Measurements from ENCODE around the gene S100A8.
"Not testable (repeated sequence)": the region's sequence is repeated elsewhere in the genome, so short reads cannot be mapped to it uniquely, and the experiment has no call there.

The S100A8 gene

GRCh38 chr1:153418758-153419435 is 28.0 kb upstream of the S100A8 start:
- DNase-seq; in situ Hi-C loops (cut with MboI; ENCODE audit: low pct_unique_long_range_greater_than_20kb, low sequenced_read_pairs): not testable (repeated sequence)

- in situ Hi-C loops (cut with MboI; ENCODE audit: low pct_unique_long_range_greater_than_20kb, low sequenced_read_pairs) = no loop called here
- DNase-seq = no peak
Measured at GRCh38 chr1:153417136-153417888, 26.4 kb upstream of the S100A8 start.

- in situ Hi-C loops (cut with MboI; ENCODE audit: low pct_unique_long_range_greater_than_20kb, low sequenced_read_pairs) = no loop called here
- no peak for DNase-seq
Measured at GRCh38 chr1:153415850-153416570, 25.1 kb upstream of the S100A8 start, which contains the start of gene S100A7A. Gene S100A7A, plus strand, starts transcription at chr1:153416520. Its CDS starts 1,563 bp downstream, at chr1:153418083.

- in situ Hi-C loops (cut with MboI; ENCODE audit: low pct_unique_long_range_greater_than_20kb, low sequenced_read_pairs); DNase-seq: not testable (repeated sequence)
Measured at GRCh38 chr1:153413961-153414360, 23.1 kb upstream of the S100A8 start.

- in situ Hi-C loops (cut with MboI; ENCODE audit: low pct_unique_long_range_greater_than_20kb, low sequenced_read_pairs); DNase-seq: not testable (repeated sequence)
Measured at GRCh38 chr1:153407274-153407673, 16.4 kb upstream of the S100A8 start.

- in situ Hi-C loops (cut with MboI; ENCODE audit: low pct_unique_long_range_greater_than_20kb, low sequenced_read_pairs); DNase-seq: not testable (repeated sequence)
Measured at GRCh38 chr1:153405825-153406599, 15.1 kb upstream of the S100A8 start.

GRCh38 chr1:153404768-153405167 is 13.9 kb upstream of the S100A8 start:
- in situ Hi-C loops (cut with MboI; ENCODE audit: low pct_unique_long_range_greater_than_20kb, low sequenced_read_pairs) = no loop called here
- peak; percentile 51 for DNase-seq

- in situ Hi-C loops (cut with MboI; ENCODE audit: low pct_unique_long_range_greater_than_20kb, low sequenced_read_pairs) = no loop called here
- DNase-seq = no peak
Measured at GRCh38 chr1:153404086-153404635, 13.3 kb upstream of the S100A8 start.

- DNase-seq = no peak
- in situ Hi-C loops (cut with MboI; ENCODE audit: low pct_unique_long_range_greater_than_20kb, low sequenced_read_pairs) = no loop called here
Measured at GRCh38 chr1:153403421-153404085, 12.7 kb upstream of the S100A8 start.

- in situ Hi-C loops (cut with MboI; ENCODE audit: low pct_unique_long_range_greater_than_20kb, low sequenced_read_pairs) = no loop called here
- DNase-seq = no peak
Measured at GRCh38 chr1:153402226-153402625, 11.4 kb upstream of the S100A8 start.

- no peak for DNase-seq
- in situ Hi-C loops (cut with MboI; ENCODE audit: low pct_unique_long_range_greater_than_20kb, low sequenced_read_pairs) = no loop called here
Measured at GRCh38 chr1:153401461-153401860, 10.6 kb upstream of the S100A8 start.

- in situ Hi-C loops (cut with MboI; ENCODE audit: low pct_unique_long_range_greater_than_20kb, low sequenced_read_pairs) = no loop called here
- DNase-seq = no peak
Measured at GRCh38 chr1:153400244-153400643, 9.4 kb upstream of the S100A8 start.

- in situ Hi-C loops (cut with MboI; ENCODE audit: low pct_unique_long_range_greater_than_20kb, low sequenced_read_pairs) = no loop called here
Measured at GRCh38 chr1:153399401-153400055, 8.7 kb upstream of the S100A8 start.

GRCh38 chr1:153397924-153398651 is 7.2 kb upstream of the S100A8 start:
- in situ Hi-C loops (cut with MboI; ENCODE audit: low pct_unique_long_range_greater_than_20kb, low sequenced_read_pairs) = no loop called here

More at GRCh38 chr1:153399401-153400055, 8.7 kb upstream of the S100A8 start:
- no peak for DNase-seq

GRCh38 chr1:153397051-153397923 is 6.4 kb upstream of the S100A8 start:
- in situ Hi-C loops (cut with MboI; ENCODE audit: low pct_unique_long_range_greater_than_20kb, low sequenced_read_pairs) = no loop called here
- DNase-seq = no peak

More at GRCh38 chr1:153397924-153398651, 7.2 kb upstream of the S100A8 start:
- DNase-seq = no peak

GRCh38 chr1:153396461-153396860 is 5.6 kb upstream of the S100A8 start:
- in situ Hi-C loops (cut with MboI; ENCODE audit: low pct_unique_long_range_greater_than_20kb, low sequenced_read_pairs) = no loop called here

More at GRCh38 chr1:153396461-153396860, 5.6 kb upstream of the S100A8 start:
- DNase-seq = no peak
